GM23338 (cell line): ENCODE data around the gene EFR3B. TPM values are rescaled to one million over a fixed set of nuclear protein-coding genes. Genes with fewer than 3 reads are reported as not detected.
A peak's percentile ranks its signal among the peaks of the same experiment; 100 is the strongest.

Experiments used
- ATAC-seq: fragments of 200-7000 bp; cut with Tn5 transposase; 3 replicates; pipeline ENCODE4 v1.9.1; 2020
- DNase-seq: peaks from one replicate; pipeline ENCODE4 v3.0.0-alpha.2; 2015; ENCODE audit warnings: low spot score
- H2AFZ ChIP-seq: fragments of 200-600 bp; sonication (generic); 2 replicates; pipeline ENCODE4 v1.8.0; 2016; ENCODE audit warnings: antibody characterized with exemption, mild to moderate bottlenecking, moderate library complexity
- H3F3A ChIP-seq: fragments of 200-600 bp; sonication (generic); replicated peaks from 2 replicates; pipeline ENCODE4 v1.8.0; 2017; ENCODE audit warnings: antibody characterized with exemption, mixed run types, low read depth
- H3K27ac ChIP-seq: fragments of 200-600 bp; sonication (generic); 2 replicates; pipeline ENCODE4 v1.6.1; 2016; ENCODE audit warnings: low read depth
- H3K27me3 ChIP-seq: fragments of 200-600 bp; sonication (generic); 2 replicates; pipeline ENCODE4 v1.8.0; 2016; ENCODE audit warnings: mild to moderate bottlenecking, mixed run types, moderate library complexity; ENCODE audit not compliant: insufficient read depth
- H3K36me3 ChIP-seq: fragments of 200-600 bp; sonication (generic); 2 replicates; pipeline ENCODE4 v1.8.0; 2016; ENCODE audit warnings: mild to moderate bottlenecking; ENCODE audit not compliant: insufficient read depth
- H3K4me1 ChIP-seq: fragments of 200-600 bp; sonication (generic); 2 replicates; pipeline ENCODE4 v1.8.0; 2016; ENCODE audit warnings: mild to moderate bottlenecking, moderate library complexity; ENCODE audit not compliant: insufficient read depth
- H3K4me2 ChIP-seq: fragments of 200-600 bp; sonication (generic); 2 replicates; pipeline ENCODE4 v1.7.1; 2017; ENCODE audit warnings: mixed run types
- H3K4me3 ChIP-seq: fragments of 200-600 bp; sonication (generic); 2 replicates; pipeline ENCODE4 v1.6.1; 2016; ENCODE audit warnings: mixed run types
- H3K79me2 ChIP-seq: fragments of 200-600 bp; sonication (generic); replicated peaks from 2 replicates; pipeline ENCODE4 v1.8.0; 2017; ENCODE audit warnings: mild to moderate bottlenecking; ENCODE audit not compliant: insufficient read depth
- H3K9me2 ChIP-seq: fragments of 200-600 bp; sonication (generic); 2 replicates; pipeline ENCODE4 v1.8.0; 2017; ENCODE audit not compliant: insufficient read depth
- H4K20me1 ChIP-seq: fragments of 200-600 bp; sonication (generic); replicated peaks from 2 replicates; pipeline ENCODE4 v1.8.0; 2017; ENCODE audit warnings: mild to moderate bottlenecking; ENCODE audit not compliant: insufficient read depth
- H3K27ac Mint-ChIP-seq: 2 replicates; pipeline ENCODE4 v1.8.0; 2020; ENCODE audit warnings: inconsistent platforms, mild to moderate bottlenecking, moderate library complexity, mixed read lengths
- H3K27me3 Mint-ChIP-seq: 3 replicates; pipeline ENCODE4 v1.8.0; 2022; ENCODE audit warnings: low read depth, mild to moderate bottlenecking, moderate library complexity, mixed read lengths, inconsistent platforms; ENCODE audit not compliant: insufficient read depth, poor library complexity
- H3K36me3 Mint-ChIP-seq: 3 replicates; pipeline ENCODE4 v1.8.0; 2021; ENCODE audit warnings: low read depth, mild to moderate bottlenecking, inconsistent platforms, moderate library complexity, mixed read lengths
- H3K4me1 Mint-ChIP-seq: 3 replicates; pipeline ENCODE4 v1.8.0; 2020; ENCODE audit warnings: mild to moderate bottlenecking, inconsistent platforms, mixed read lengths
- H3K4me3 Mint-ChIP-seq: 3 replicates; pipeline ENCODE4 v1.8.0; 2021; ENCODE audit warnings: moderate library complexity, mild to moderate bottlenecking, inconsistent platforms, mixed read lengths
- H3K9me3 Mint-ChIP-seq: 3 replicates; pipeline ENCODE4 v1.8.0; 2020; ENCODE audit warnings: moderate library complexity, mild to moderate bottlenecking, inconsistent platforms, mixed read lengths
- ETS1 ChIP-seq: IDR thresholded peaks from 2 replicates; pipeline ENCODE4 v1.6.1; 2016; ENCODE audit warnings: antibody characterized with exemption
- EZH2 ChIP-seq: fragments of 200-600 bp; sonication (generic); IDR thresholded peaks from one replicate; pipeline ENCODE4 v1.8.0; 2017; ENCODE audit warnings: antibody characterized with exemption, mild to moderate bottlenecking, low read depth; ENCODE audit not compliant: unreplicated experiment
- EZH2phosphoT487 ChIP-seq: fragments of 200-600 bp; sonication (generic); IDR thresholded peaks from one replicate; pipeline ENCODE4 v1.8.1; 2018; ENCODE audit warnings: antibody characterized with exemption; ENCODE audit not compliant: unreplicated experiment
- NANOG ChIP-seq: IDR thresholded peaks from 2 replicates; pipeline ENCODE4 v1.6.1; 2016; ENCODE audit warnings: antibody characterized with exemption, borderline replicate concordance
- POLR2AphosphoS5 ChIP-seq: IDR thresholded peaks from 2 replicates; pipeline ENCODE4 v1.6.1; 2016; ENCODE audit warnings: antibody characterized with exemption, low read depth
- REST ChIP-seq: IDR thresholded peaks from one replicate; pipeline ENCODE4 v1.6.1; 2018; ENCODE audit warnings: antibody characterized with exemption; ENCODE audit not compliant: unreplicated experiment
- ZNF114 ChIP-seq: fragments of 250-450 bp; sonication (Bioruptor Pico); IDR thresholded peaks from 2 replicates; pipeline ENCODE4 v1.5.0; 2020; ENCODE audit warnings: mild to moderate bottlenecking, moderate library complexity
- polyA plus RNA-seq: library from polyadenylated mRNA; unstranded; fragments of >200 nt; fragmentation: Nextera tagmentation; extraction: Ambion mirVana; gene quantifications from 2 replicates; pipeline ENCODE4 v1.2.1, GENCODE V29; 2016
- total RNA-seq: library from RNA; depleted of rRNA; stranded (reverse); fragments of >200 nt; shearing (Covaris generic); gene quantifications from 2 replicates; pipeline ENCODE4 v1.2.3, GENCODE V29; 2014
- TF ChIP-seq, protein P1 (sequence below): fragments of 250-450 bp; sonication (Bioruptor Pico); IDR thresholded peaks from 2 replicates; pipeline ENCODE4 v1.5.0; 2020; ENCODE audit warnings: mild to moderate bottlenecking, moderate library complexity

Gene EFR3B
- total and polyA plus RNA-seq, 2 experiments from 2014 or later, result 3.3 to 10.7 TPM

DNA sequence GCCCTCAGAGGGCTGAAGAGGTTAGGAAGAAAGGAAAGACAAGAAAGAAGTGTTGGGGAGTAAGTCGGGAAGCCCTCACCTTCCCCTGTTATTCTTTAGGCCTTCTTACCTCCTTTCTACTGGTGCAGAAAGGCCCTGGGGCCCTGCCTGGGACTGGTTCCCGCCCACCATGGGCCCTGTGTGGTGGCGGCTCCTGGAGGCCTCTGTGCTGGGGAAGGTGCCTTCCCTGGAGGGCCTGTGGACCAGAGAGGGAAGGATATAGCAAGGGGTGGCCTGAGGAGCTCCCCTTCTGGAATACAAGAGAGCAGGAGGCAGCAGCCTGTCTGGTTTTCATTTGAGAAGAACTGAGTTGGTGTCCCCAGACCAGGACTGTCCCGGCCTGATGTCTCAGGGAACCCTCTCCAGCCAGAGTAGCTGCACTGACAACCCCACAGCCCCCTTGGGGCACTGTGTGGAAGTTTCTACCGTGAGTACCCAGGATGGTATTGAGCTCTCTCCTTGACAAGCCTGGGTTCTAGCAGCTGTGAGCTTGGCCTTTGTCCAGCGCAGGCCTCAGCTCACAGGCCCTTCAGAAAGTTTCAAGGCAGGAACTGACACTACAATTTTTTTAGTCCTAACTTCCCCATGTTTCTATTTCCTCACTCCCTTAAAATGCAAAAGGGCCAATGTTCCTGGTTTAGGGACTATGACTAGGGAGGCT lies 47.1 kb downstream of the EFR3B start (continued):
- TF ChIP-seq, protein P1, sequence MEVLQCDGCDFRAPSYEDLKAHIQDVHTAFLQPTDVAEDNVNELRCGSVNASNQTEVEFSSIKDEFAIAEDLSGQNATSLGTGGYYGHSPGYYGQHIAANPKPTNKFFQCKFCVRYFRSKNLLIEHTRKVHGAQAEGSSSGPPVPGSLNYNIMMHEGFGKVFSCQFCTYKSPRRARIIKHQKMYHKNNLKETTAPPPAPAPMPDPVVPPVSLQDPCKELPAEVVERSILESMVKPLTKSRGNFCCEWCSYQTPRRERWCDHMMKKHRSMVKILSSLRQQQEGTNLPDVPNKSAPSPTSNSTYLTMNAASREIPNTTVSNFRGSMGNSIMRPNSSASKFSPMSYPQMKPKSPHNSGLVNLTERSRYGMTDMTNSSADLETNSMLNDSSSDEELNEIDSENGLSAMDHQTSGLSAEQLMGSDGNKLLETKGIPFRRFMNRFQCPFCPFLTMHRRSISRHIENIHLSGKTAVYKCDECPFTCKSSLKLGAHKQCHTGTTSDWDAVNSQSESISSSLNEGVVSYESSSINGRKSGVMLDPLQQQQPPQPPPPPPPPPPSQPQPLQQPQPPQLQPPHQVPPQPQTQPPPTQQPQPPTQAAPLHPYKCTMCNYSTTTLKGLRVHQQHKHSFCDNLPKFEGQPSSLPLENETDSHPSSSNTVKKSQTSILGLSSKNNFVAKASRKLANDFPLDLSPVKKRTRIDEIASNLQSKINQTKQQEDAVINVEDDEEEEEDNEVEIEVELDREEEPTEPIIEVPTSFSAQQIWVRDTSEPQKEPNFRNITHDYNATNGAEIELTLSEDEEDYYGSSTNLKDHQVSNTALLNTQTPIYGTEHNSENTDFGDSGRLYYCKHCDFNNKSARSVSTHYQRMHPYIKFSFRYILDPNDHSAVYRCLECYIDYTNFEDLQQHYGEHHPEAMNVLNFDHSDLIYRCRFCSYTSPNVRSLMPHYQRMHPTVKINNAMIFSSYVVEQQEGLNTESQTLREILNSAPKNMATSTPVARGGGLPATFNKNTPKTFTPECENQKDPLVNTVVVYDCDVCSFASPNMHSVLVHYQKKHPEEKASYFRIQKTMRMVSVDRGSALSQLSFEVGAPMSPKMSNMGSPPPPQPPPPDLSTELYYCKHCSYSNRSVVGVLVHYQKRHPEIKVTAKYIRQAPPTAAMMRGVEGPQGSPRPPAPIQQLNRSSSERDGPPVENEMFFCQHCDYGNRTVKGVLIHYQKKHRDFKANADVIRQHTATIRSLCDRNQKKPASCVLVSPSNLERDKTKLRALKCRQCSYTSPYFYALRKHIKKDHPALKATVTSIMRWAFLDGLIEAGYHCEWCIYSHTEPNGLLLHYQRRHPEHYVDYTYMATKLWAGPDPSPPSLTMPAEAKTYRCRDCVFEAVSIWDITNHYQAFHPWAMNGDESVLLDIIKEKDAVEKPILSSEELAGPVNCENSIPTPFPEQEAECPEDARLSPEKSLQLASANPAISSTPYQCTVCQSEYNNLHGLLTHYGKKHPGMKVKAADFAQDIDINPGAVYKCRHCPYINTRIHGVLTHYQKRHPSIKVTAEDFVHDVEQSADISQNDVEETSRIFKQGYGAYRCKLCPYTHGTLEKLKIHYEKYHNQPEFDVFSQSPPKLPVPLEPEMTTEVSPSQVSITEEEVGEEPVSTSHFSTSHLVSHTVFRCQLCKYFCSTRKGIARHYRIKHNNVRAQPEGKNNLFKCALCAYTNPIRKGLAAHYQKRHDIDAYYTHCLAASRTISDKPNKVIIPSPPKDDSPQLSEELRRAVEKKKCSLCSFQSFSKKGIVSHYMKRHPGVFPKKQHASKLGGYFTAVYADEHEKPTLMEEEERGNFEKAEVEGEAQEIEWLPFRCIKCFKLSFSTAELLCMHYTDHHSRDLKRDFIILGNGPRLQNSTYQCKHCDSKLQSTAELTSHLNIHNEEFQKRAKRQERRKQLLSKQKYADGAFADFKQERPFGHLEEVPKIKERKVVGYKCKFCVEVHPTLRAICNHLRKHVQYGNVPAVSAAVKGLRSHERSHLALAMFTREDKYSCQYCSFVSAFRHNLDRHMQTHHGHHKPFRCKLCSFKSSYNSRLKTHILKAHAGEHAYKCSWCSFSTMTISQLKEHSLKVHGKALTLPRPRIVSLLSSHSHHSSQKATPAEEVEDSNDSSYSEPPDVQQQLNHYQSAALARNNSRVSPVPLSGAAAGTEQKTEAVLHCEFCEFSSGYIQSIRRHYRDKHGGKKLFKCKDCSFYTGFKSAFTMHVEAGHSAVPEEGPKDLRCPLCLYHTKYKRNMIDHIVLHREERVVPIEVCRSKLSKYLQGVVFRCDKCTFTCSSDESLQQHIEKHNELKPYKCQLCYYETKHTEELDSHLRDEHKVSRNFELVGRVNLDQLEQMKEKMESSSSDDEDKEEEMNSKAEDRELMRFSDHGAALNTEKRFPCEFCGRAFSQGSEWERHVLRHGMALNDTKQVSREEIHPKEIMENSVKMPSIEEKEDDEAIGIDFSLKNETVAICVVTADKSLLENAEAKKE (CRISPR knock-in tag), result no peak
- TF ChIP-seq POLR2AphosphoS5, result no peak
- TF ChIP-seq EZH2phosphoT487, result no peak

DNA sequence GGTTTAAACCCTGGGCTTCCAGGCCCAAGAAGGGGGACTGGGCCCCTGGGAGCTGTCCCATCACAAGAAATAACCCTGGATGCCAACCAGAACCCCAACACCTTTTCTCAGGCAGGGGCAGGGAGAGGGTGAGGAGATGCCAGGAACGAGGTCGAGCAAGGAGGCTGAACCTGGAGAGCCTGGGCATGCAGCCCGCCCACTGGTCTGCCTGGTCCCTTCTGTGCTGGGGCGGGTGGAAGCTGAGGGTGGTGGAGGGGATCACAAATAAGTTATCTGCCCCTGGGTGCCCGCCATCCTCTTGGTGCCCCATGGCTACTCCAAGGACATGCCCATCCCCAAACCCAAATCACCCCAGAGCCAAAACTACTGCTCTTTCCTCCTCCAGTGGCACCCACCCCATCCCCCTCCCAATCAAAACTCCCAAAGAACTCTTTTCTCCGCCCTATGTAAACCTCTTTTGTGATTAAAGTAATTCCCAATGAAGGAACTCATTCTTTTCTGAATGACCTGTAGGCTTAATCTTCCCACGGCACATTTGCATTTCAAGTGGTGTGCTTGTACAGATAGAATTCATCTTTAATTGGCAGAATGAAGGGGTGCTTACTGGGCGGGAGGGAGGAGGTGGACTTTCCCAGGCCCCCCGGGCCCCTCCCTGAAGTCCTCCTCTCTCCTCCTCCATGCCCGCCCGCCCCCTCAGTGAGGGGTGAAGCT lies 47.9 kb downstream of the EFR3B start:
- ATAC-seq, result peak; percentile 76
- Histone ChIP-seq H3K4me1 (peaks cover 31% of the 10 kb centered on the region), H3K27me3 (peaks cover 21% of the 10 kb centered on the region), H3K4me2 (peak overlapping the region; percentile 58), H3K4me3 (peak overlapping the region; percentile 29; the same call in 1 of the 2 replicates), H3F3A (0 out of 2 replicates have a peak, but pooled peaks cover 3% of the 10 kb centered on the region), H3K36me3 (no peaks in the 10 kb centered on the region), H4K20me1 (peaks cover 9% of the 10 kb centered on the region), H2AFZ (no peak overlapping the region), H3K27ac (no peak overlapping the region), H3K79me2 (no peaks in the 10 kb centered on the region), H3K9me2 (no peaks in the 10 kb centered on the region)
- Mint-ChIP-seq H3K27me3 (peaks cover 19% of the 10 kb centered on the region), H3K4me3 (peak overlapping the region; percentile 42), H3K27ac (no peak overlapping the region), H3K9me3 (no peaks in the 10 kb centered on the region), H3K36me3 (peaks cover 5% of the 10 kb centered on the region; the same call in 1 of the 3 replicates), H3K4me1 (peaks cover 31% of the 10 kb centered on the region)
- DNase-seq, result peak; percentile 76
- TF ChIP-seq EZH2 (no peak), ETS1 (no peak), NANOG (peak; percentile 92), EZH2phosphoT487 (no peak), REST (no peak), ZNF114 (CRISPR knock-in tag) (no peak), POLR2AphosphoS5 (no peak)
